ENCODE measurements around the gene USF2. TPM values are rescaled to one million over a fixed set of nuclear protein-coding genes. Genes with fewer than 3 reads are reported as not detected.
"Not testable (repeated sequence)": the region's sequence is repeated elsewhere in the genome, so short reads cannot be mapped to it uniquely, and the experiment has no call there.

Gene USF2
- total and polyA plus RNA-seq, 8 donors: 26.8 to 109 (median 86.0) TPM

DNA sequence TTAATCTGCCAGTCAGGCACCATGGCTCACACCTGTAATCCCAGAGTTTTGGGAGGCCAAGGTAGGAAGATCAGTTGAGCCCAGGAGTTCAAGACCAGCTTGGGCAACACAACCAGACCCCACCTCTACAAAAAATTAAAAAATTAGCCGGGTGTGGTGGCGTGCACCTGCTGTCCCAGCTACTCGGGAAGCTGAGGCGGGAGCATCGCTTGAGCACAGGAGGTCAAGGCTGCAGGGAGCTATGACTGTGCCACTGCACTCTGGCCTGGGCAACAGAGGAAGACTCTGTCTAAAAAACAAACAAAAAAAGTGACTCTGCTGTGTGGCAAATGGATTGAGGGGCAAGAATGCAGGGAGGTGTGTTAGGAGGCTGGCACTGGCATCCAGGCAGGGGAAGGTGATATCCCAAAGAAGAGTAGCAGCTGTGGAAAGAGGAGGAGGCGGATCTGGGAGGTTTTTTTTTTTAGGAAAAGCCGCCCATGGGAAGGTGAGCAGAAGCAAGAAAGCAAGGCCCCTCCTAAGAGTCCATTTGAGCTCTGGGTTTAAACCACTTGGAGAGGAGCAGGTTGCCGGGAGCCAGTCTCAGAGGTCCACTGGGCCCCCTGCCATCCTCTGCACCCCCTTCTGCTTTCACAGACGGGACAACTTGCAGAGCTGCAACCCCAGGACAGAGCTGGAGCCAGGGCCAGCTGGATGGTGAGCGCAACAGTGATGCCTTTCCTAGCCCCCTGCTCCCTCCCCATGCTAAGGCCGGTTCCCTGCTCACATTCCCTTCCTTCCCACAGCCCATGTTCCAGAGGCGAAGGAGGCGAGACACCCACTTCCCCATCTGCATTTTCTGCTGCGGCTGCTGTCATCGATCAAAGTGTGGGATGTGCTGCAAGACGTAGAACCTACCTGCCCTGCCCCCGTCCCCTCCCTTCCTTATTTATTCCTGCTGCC lies 15.7 kb downstream of the USF2 start:
- Histone ChIP-seq H3K27me3 (peaks cover 0 to 17% (median 8%) of the 10 kb centered on the region in 3 donors), H3K9me3 (no peaks in the 10 kb centered on the region), H3K27ac (no peak overlapping the region), H3K36me3 (peaks cover 0 to 9% (median 4%) of the 10 kb centered on the region in 4 donors), H3K4me1 (peaks cover 8 to 18% (median 10%) of the 10 kb centered on the region in 4 donors), H3K4me3 (no peak overlapping the region)
- TF ChIP-seq POLR2AphosphoS5 (IDR thresholded peaks at IDR 0.05): no peak
- TF ChIP-seq, protein P1, sequence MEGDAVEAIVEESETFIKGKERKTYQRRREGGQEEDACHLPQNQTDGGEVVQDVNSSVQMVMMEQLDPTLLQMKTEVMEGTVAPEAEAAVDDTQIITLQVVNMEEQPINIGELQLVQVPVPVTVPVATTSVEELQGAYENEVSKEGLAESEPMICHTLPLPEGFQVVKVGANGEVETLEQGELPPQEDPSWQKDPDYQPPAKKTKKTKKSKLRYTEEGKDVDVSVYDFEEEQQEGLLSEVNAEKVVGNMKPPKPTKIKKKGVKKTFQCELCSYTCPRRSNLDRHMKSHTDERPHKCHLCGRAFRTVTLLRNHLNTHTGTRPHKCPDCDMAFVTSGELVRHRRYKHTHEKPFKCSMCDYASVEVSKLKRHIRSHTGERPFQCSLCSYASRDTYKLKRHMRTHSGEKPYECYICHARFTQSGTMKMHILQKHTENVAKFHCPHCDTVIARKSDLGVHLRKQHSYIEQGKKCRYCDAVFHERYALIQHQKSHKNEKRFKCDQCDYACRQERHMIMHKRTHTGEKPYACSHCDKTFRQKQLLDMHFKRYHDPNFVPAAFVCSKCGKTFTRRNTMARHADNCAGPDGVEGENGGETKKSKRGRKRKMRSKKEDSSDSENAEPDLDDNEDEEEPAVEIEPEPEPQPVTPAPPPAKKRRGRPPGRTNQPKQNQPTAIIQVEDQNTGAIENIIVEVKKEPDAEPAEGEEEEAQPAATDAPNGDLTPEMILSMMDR (IDR thresholded peaks at IDR 0.05): no peak
- TF ChIP-seq EP300 (IDR thresholded peaks at IDR 0.05): no peak
- intact Hi-C loops (cut with DNase I; ENCODE audit: low total_unique reads): no loop called here
- no peak for DNase-seq
- WGBS, 5 donors: 76 to 88% (median 82%) methylated on average over 17 of the region's 17 CpGs

DNA sequence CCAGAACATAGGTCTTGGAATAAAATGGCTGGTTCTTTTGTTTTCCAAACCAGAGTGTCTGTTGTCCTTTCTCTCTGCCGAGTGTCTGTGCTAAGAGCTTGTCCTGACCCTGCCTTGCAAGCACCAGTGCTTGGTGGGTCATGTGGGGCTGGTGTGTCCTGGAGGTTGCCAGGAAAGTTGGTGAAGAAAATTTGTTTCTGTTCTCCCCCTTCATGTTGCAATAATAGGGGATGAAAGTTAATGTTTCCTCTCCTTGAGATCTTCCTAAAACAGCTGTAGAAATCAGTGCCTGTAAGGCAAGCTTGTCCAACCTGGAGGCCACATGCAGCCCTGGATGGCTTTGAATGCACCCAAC lies 16.3 kb downstream of the USF2 start:
- peaks cover 0 to 17% (median 8%) of the 10 kb centered on the region in 3 donors for H3K27me3 ChIP-seq
- H3K4me3 ChIP-seq: no peak overlapping the region
- H3K36me3 ChIP-seq: peaks cover 0 to 3% (median 0%) of the 10 kb centered on the region in 4 donors
- TF ChIP-seq, protein P1 (IDR thresholded peaks at IDR 0.05): no peak
- TF ChIP-seq POLR2AphosphoS5 (IDR thresholded peaks at IDR 0.05): no peak
- TF ChIP-seq EP300 (IDR thresholded peaks at IDR 0.05): no peak
- no peak for TF ChIP-seq POLR2A (IDR thresholded peaks at IDR 0.05)
- WGBS, 5 donors: 45 to 63% (median 57%) methylated on average over 1 of the region's 1 CpG
- peaks cover 8 to 18% (median 10%) of the 10 kb centered on the region in 4 donors for H3K4me1 ChIP-seq
- H3K27ac ChIP-seq: no peak overlapping the region
- no peaks in the 10 kb centered on the region for H3K9me3 ChIP-seq
- DNase-seq: no peak
- intact Hi-C loops (cut with DNase I; ENCODE audit: low total_unique reads): no loop called here

DNA sequence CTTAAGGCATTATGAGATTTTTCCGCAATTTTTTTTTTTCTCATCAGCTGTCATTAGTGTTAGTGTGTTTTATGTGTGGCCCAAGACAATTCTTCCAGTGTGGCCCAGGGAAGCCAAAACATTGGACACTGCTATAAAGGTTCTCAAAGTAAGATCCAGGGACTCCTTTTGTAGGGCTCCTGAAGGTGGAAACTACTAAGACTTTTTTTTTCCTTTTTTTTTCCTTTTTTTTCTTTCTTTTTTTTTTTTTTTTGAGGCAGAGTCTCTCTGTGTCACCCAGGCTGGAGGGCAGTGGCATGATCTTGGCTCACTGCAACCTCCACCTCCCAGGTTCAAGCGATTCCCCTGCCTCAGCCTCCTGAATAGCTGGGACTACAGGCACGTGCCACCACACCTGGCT lies 16.7 kb downstream of the USF2 start:
- H3K9me3 ChIP-seq; H3K4me3 ChIP-seq; intact Hi-C loops (cut with DNase I; ENCODE audit: low total_unique reads); H3K36me3 ChIP-seq; H3K27ac ChIP-seq; DNase-seq: not testable (repeated sequence)
- Histone ChIP-seq H3K4me1 (peaks cover 5 to 18% (median 10%) of the 10 kb centered on the region in 4 donors), H3K27me3 (peaks cover 0 to 21% (median 8%) of the 10 kb centered on the region in 3 donors)
- 91 to 97% (median 92%) methylated on average over 3 of the region's 3 CpGs for WGBS, 5 donors

DNA sequence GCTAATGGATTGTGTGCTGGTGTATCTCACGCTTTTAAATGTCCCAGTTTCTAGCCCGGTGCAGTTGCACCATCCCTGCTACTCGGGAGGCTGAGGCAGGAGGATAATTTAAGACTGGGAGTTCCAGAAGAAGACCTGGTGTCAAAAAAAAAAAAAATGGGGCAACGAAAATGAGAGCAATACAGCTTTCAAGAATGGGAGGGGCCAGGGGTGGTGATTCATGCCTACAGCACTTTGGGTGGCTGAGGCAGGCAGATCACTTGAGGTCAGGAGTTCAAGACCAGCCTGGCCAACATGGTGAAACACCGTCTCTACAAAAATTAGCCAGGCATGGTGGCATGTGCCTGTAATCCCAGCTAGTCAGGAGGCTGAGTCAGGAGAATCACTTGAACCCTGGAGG lies 17.3 kb downstream of the USF2 start:
- peaks cover 0 to 27% (median 8%) of the 10 kb centered on the region in 3 donors for H3K27me3 ChIP-seq

DNA sequence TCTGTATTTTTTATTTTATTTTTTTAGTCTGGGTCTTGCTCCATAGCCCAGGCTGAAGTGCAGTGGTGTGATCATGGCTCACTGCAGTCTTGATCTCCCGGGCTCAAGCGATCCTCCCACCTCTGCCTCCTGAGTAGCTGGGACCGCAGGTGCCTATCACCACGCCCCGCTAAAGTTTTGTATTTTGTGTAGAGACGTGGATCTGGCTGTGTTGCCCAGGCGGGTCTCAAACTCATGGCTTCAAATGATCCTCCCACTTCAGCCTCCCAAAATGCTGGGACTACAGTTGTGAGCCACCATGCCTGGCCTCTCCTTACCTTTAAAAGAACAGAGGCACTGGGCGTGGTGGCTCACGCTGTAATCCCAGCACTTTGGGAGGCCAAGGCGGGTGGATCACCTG lies 19.0 kb downstream of the USF2 start:
- Histone ChIP-seq H3K4me1 (no peaks in the 10 kb centered on the region), H3K27ac (no peak overlapping the region), H3K36me3 (no peaks in the 10 kb centered on the region), H3K9me3 (no peaks in the 10 kb centered on the region), H3K27me3 (peaks cover 0 to 32% (median 7%) of the 10 kb centered on the region in 3 donors), H3K4me3 (no peak overlapping the region)
- WGBS, 5 donors: 85 to 96% (median 92%) methylated on average over 10 of the region's 10 CpGs
- intact Hi-C loops (cut with DNase I; ENCODE audit: low total_unique reads): no loop called here
- DNase-seq: no peak
- no peak for TF ChIP-seq POLR2AphosphoS5 (IDR thresholded peaks at IDR 0.05)
- TF ChIP-seq POLR2A (IDR thresholded peaks at IDR 0.05): no peak
- TF ChIP-seq, protein P1 (IDR thresholded peaks at IDR 0.05): no peak
- no peak for TF ChIP-seq EP300 (IDR thresholded peaks at IDR 0.05)

More for the DNA sequence above, 17.3 kb downstream of the USF2 start:
- intact Hi-C loops (cut with DNase I; ENCODE audit: low total_unique reads); H3K36me3 ChIP-seq; H3K27ac ChIP-seq; DNase-seq; H3K9me3 ChIP-seq; H3K4me3 ChIP-seq: not testable (repeated sequence)
- peaks cover 4 to 15% (median 10%) of the 10 kb centered on the region in 4 donors for H3K4me1 ChIP-seq
- 76 to 82% (median 81%) methylated on average over 5 of the region's 5 CpGs for WGBS, 5 donors

All from stomach (tissue), 9 donors.